GM19193 (cell line): Measurements from ENCODE around the gene TMEM178A.

Experiments
- POLR2A ChIP-seq: IDR thresholded peaks from 4 replicates; pipeline ENCODE4 v1.6.1; 2011; ENCODE audit not compliant: insufficient read depth, insufficient read length; ENCODE audit errors: extremely low read depth

TMEM178A gene

GRCh38 chr2:39665811-39666490, at the start of gene TMEM178A:
TSS of gene TMEM178A (plus strand) at chr2:39665917. CDS start at chr2:39665975, 58 bp downstream.
- TF ChIP-seq POLR2A = no peak

DNA sequence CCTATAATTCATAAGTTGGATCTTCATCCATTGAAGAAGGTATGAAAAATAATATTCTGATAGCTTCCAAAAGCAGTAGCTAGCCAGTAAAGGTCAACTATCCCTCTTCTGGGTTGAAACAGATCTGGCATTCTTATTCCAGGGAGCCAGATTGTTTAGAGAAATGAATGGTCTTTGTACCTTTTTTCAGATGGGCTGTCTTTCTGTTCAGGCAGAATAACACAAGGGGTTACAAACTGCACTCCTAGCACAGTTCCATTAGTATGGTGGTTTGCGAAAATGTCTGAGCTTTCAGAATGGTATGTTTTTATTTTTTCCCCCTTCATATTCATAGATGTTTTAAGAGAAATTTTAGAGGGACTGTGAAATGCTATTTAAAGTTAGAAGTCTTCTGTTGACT, 47.5 kb upstream of the TMEM178A start:
- no peak for TF ChIP-seq POLR2A

DNA sequence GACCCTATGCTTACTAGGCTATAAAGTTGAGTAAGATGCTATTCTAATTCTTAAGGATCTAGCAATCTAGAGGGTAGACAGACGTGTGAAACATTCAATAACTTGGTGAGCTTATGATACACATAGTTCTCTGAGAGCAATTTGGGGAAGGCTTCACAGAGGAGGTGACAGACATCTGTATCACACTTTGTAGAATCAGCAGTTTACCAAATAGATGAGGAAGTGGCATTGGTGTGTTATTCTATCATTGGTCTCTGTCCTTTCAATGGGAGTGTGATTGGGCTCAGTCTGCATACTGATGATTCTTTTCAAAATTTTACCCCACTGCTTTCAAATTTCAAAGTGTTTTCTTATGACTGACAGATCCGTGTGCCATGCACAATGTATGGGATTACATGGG, 47.0 kb upstream of the TMEM178A start:
- TF ChIP-seq POLR2A = no peak

DNA sequence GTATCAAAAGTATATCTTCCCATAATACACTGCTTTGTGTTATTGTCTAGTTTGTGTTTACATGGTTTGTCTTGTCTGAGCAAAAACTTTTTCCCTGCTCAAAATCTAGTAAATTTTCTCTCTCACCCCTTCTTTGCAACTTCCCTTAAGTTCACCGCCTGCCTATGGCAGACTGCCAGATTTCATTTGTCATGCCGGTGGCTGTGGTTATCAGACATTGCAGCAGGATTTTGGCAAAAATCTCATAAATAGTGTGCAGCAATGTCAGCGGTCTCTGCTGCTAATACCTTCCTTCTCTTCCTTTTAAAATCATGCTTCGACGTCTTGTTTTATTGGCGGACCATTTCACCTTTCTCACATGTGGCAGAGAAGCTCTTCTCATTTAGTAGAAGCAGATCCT, 45.6 kb upstream of the TMEM178A start:
- no peak for TF ChIP-seq POLR2A

DNA sequence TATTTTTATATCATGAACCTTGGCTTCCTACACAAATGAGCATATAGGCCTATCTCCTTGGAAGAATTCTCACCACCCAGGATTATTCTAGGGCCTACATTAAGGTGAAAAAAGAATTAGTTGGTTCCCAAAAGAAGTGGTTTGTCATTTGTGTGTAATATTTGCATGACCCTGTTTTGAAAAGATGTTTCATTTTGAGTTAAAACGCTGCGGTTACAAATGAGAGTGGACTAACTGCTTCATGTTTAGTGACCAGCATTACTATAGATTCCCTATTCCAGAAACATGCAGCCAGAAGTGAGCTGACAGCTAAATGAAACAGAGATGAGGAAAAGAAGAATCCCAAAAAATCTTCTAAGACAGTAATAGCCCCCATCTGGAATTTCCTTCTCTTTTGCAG, 44.1 kb upstream of the TMEM178A start:
- no peak for TF ChIP-seq POLR2A

DNA sequence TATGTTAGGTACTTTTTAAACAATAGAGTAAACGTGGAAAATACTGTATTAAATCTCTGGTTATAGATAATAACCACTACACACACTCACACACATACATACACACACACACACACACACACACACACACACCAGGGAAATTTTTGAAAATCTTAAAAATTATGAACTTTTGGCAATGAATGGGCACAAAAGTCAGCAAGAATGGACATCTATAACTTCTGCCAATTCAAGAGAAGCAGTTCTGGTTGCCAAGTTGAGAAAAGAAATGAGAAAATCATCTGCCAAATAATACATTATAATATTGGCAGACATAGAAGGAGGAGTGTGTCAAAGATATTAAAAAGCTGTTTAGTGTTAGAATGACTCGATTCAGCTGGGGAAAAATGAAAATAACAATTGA, 42.9 kb upstream of the TMEM178A start:
- TF ChIP-seq POLR2A = no peak

- TF ChIP-seq POLR2A = no peak
Measured at GRCh38 chr2:39623917-39624316, 41.8 kb upstream of the TMEM178A start.

DNA sequence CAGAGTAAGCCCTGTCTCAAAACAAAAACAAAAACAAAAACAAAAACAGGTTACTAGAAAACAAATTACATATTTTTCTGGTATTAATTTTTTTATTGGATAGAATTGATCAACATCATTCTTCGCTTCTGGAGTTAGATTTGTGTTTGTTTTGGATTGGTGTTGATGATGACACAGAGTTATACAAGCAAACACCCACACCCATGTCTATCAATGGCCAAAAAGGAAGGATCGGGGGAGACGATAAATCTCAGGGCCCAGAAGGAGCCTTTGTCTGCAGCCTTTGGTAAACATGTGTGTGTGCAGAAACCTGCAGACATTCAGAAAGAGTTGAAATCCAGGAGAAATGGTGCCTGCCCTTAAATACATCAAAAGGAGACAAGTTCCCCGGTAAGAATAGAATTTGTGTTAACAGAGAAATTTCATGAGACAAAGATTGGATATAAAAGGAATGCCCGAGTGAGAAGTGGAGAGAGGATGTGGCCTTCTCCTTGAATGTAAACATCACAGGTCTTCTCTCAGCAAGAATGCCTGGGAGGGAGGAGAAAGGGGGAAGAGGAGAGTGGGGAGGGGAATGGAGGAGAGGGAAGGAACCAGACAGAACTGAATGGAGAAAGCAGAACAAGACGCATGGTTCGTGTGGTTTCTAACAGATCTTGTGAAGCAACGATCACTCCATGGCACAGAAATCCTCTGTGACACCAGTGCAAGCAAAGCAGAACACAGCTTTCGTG, 40.4 kb upstream of the TMEM178A start:
- no peak for TF ChIP-seq POLR2A

DNA sequence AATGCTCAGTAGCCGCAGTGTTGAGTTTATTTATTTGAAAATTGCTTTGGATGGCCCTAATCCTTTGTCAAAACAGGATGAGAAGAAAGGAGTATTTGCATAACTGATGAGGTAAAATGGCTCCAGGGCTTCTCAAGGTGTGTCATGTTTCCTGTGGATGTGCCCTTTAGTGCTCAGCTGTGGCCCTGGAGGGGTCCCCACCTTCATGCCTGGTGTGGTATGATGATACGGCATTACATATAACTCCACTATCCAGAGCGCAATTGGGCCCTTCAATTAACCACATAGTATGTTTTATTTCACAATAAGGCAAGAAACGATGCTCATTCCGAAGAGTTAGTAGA, 39.8 kb upstream of the TMEM178A start:
- TF ChIP-seq POLR2A = no peak

DNA sequence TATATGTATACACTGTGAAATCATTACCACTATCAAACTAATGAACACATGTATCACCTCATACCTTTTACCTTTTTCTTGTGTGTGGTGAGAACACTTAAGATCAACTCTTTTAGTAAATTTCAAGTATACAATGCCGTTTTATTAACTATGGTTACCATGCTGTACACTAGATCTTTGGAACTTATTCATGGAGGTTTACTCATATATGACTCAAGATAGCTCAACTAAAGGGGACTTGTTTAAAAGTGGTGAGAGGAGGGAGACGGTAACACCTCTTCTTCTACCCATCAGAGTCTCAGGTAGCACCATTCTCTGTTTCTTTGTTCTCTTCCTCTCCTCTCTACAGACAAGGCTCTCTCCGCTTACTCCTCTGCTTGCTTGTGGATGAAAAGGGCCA, 36.1 kb upstream of the TMEM178A start:
- no peak for TF ChIP-seq POLR2A

DNA sequence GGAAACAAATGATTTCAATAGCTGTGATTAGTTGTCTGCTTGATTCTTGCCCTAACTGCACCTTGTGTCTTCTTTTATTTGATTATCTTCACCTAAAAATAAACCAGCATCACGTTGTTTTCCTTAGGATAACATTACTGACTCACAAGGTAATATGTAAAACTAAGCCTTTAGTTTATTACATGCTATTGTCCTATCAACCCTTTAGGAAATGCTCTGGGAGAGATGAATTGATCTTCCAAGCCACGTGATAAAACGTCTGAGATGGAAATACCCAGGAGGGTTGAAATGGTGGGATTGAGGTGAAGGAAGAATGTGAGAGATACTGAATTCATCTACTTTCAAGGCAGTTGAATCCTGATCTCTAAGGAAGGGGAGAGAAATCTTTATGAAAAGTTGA, 34.5 kb upstream of the TMEM178A start:
- TF ChIP-seq POLR2A = no peak

DNA sequence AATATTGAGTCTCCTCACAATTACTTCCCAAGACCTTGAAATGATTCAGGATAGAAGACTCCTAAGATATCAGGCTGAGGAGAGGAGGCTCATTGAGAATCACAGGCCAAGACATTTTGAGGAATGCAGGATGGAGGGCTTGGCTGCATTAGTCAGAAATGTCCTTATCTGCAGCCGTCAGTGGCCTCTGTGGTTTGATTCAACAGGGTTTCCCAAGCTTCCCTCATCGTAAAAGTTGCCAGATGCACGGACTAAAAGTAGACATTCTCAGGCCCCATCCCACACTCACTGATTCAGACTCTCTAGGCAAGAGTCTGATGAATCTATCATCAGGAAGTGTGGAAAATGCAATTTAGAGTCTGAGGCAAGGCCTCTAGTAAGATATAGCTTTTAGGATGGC, 34.0 kb upstream of the TMEM178A start:
- no peak for TF ChIP-seq POLR2A

- TF ChIP-seq POLR2A = no peak
Measured at GRCh38 chr2:39632876-39633275, 32.8 kb upstream of the TMEM178A start.

- no peak for TF ChIP-seq POLR2A
Measured at GRCh38 chr2:39636306-39636705, 29.4 kb upstream of the TMEM178A start.

DNA sequence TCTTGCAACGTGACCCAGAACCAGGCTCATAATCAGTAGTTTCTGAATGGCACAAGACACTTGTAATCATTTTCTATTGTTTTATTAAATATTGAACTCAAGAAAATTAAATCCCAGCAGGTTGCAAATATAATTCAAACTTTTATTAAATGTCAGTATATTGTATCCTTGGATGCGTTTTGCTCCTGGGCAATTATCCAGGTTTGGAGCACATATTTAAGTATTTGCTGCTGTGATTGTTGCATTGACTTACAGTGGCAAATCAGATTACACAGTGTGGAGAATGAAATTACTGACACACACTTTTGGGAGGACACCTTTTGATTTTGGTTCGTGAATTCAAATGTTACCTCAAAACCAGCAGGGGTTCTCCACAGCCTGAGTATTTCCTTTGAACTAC, 27.1 kb upstream of the TMEM178A start:
- TF ChIP-seq POLR2A = no peak

GRCh38 chr2:39640107-39640506, 25.6 kb upstream of the TMEM178A start:
- no peak for TF ChIP-seq POLR2A

GRCh38 chr2:39640681-39641080, 25.0 kb upstream of the TMEM178A start:
- no peak for TF ChIP-seq POLR2A

GRCh38 chr2:39641635-39642034, 24.1 kb upstream of the TMEM178A start:
- TF ChIP-seq POLR2A = no peak
